IMR-90 (cell line): ENCODE data around the gene EME2. TPM values are rescaled to one million over a fixed set of nuclear protein-coding genes. Genes with fewer than 3 reads are reported as not detected.

ENCODE experiments used
- ATAC-seq: fragments of 200-7000 bp; cut with Tn5 transposase; 2 replicates; pipeline ENCODE4 v1.9.1; 2020; ENCODE audit warnings: low read depth, mild to moderate bottlenecking, moderate library complexity
- BruUV-seq: library from RNA; stranded (reverse); fragments of 400-500 nt; replicated peaks from 2 replicates; lab custom pipeline; 2021; lab: Mats Ljungman, UMichigan
- CTCF ChIA-PET: fragments of 300-600 bp; formaldehyde crosslinking; extraction: SDS; loops from one replicate; lab custom pipeline; 2021; ENCODE audit warnings: antibody characterized with exemption; lab: Yijun Ruan, JAX
- POLR2A ChIA-PET: fragments of 300-600 bp; sonication (Branson Sonifier 250); formaldehyde crosslinking; loops from one replicate; lab custom pipeline; 2022; ENCODE audit warnings: antibody characterized with exemption; ENCODE audit not compliant: unreplicated experiment; lab: Charles Lee
- DNase-seq: peaks from one replicate; pipeline ENCODE4 v3.0.0; 2013
- H2AFZ ChIP-seq: replicated peaks from 2 replicates; pipeline ENCODE3; 2013; ENCODE audit warnings: low read length, mild to moderate bottlenecking; ENCODE audit not compliant: poor library complexity
- H2AK5ac ChIP-seq: 2 replicates; pipeline ENCODE4 v1.6.1; 2013; ENCODE audit warnings: low read depth, low read length, inconsistent platforms
- H2AK9ac ChIP-seq: replicated peaks from 2 replicates; pipeline ENCODE3; 2013; ENCODE audit warnings: mild to moderate bottlenecking, low read depth, low read length, moderate library complexity; ENCODE audit not compliant: poor library complexity
- H2BK120ac ChIP-seq: 2 replicates; pipeline ENCODE4 v1.6.1; 2013; ENCODE audit warnings: low read depth, low read length, inconsistent platforms
- H2BK15ac ChIP-seq: 3 replicates; pipeline ENCODE4 v1.6.1; 2013; ENCODE audit warnings: low read depth, low read length, inconsistent platforms
- H2BK20ac ChIP-seq: 2 replicates; pipeline ENCODE4 v1.6.1; 2013; ENCODE audit warnings: low read depth, mild to moderate bottlenecking, inconsistent platforms, low read length, moderate library complexity
- H2BK5ac ChIP-seq: 2 replicates; pipeline ENCODE4 v1.6.1; 2013; ENCODE audit warnings: mild to moderate bottlenecking, low read depth, low read length, inconsistent platforms; ENCODE audit not compliant: poor library complexity, severe bottlenecking
- H3K14ac ChIP-seq: replicated peaks from 2 replicates; pipeline ENCODE4 v1.6.1; 2013; ENCODE audit warnings: low read depth, low read length, inconsistent platforms
- H3K18ac ChIP-seq: 2 replicates; pipeline ENCODE4 v1.6.1; 2013; ENCODE audit warnings: low read depth, low read length, control low read depth
- H3K23ac ChIP-seq: 2 replicates; pipeline ENCODE4 v1.6.1; 2013; ENCODE audit warnings: low read depth, low read length, inconsistent platforms
- H3K27ac ChIP-seq: 2 replicates; pipeline ENCODE4 v1.5.1; 2013; ENCODE audit warnings: mild to moderate bottlenecking, control low read depth, low read length; ENCODE audit not compliant: insufficient read depth
- H3K27me3 ChIP-seq: 2 replicates; pipeline ENCODE4 v1.6.1; 2013; ENCODE audit warnings: low read length; ENCODE audit not compliant: control insufficient read depth, insufficient read depth
- H3K36me3 ChIP-seq: 2 replicates; pipeline ENCODE4 v1.6.1; 2013; ENCODE audit warnings: low read length, mixed read lengths; ENCODE audit not compliant: control insufficient read depth, insufficient read depth
- H3K4ac ChIP-seq: 2 replicates; pipeline ENCODE4 v1.6.1; 2013; ENCODE audit warnings: low read depth, low read length, inconsistent platforms
- H3K4me1 ChIP-seq: 2 replicates; pipeline ENCODE4 v1.6.1; 2013; ENCODE audit warnings: low read length, mixed read lengths; ENCODE audit not compliant: control insufficient read depth, insufficient read depth
- H3K4me2 ChIP-seq: 2 replicates; pipeline ENCODE4 v1.6.1; 2013; ENCODE audit warnings: low read depth, mild to moderate bottlenecking, control low read depth, low read length, moderate library complexity
- H3K4me3 ChIP-seq: 2 replicates; pipeline ENCODE4 v1.5.1; 2013; ENCODE audit warnings: low read depth, mild to moderate bottlenecking, control low read depth, low read length, moderate library complexity; ENCODE audit not compliant: insufficient read depth
- H3K56ac ChIP-seq: 2 replicates; pipeline ENCODE4 v1.6.1; 2013; ENCODE audit warnings: low read length, inconsistent platforms; ENCODE audit not compliant: insufficient read depth; ENCODE audit errors: extremely low read depth
- H3K79me1 ChIP-seq, 2 experiments: 2 replicates each; pipeline ENCODE4 v1.6.1; 2013; ENCODE audit warnings: low read length in 2 of 2, inconsistent platforms in 1 of 2, low read depth in 1 of 2
- H3K9ac ChIP-seq: 2 replicates; pipeline ENCODE4 v1.6.1; 2013; ENCODE audit warnings: low read depth, low read length, control low read depth
- H3K9me1 ChIP-seq: 2 replicates; pipeline ENCODE4 v1.6.1; 2013; ENCODE audit warnings: low read length, inconsistent platforms; ENCODE audit not compliant: insufficient read depth
- H3K9me3 ChIP-seq: 2 replicates; pipeline ENCODE4 v1.6.1; 2013; ENCODE audit warnings: low read length; ENCODE audit not compliant: control insufficient read depth, insufficient read depth
- H4K20me1 ChIP-seq: 2 replicates; pipeline ENCODE4 v1.6.1; 2013; ENCODE audit warnings: low read length, inconsistent platforms; ENCODE audit not compliant: insufficient read depth
- H4K5ac ChIP-seq: 2 replicates; pipeline ENCODE4 v1.6.1; 2013; ENCODE audit warnings: mild to moderate bottlenecking, low read depth, low read length, control low read depth
- H4K8ac ChIP-seq, 2 experiments: 2 replicates each; pipeline ENCODE4 v1.6.1; 2013; ENCODE audit warnings: low read depth in 2 of 2, low read length in 2 of 2, control low read depth in 1 of 2, inconsistent platforms in 1 of 2
- H4K91ac ChIP-seq: 2 replicates; pipeline ENCODE4 v1.6.1; 2013; ENCODE audit warnings: low read depth, low read length, inconsistent platforms; ENCODE audit not compliant: insufficient read depth
- CHD1 ChIP-seq: IDR thresholded peaks from 2 replicates; pipeline ENCODE4 v1.6.1; 2012; ENCODE audit warnings: low read depth, low read length, improper control_type of control experiment
- MXI1 ChIP-seq: IDR thresholded peaks from 2 replicates; pipeline ENCODE4 v1.6.1; 2012; ENCODE audit warnings: low read depth, mild to moderate bottlenecking, low read length, moderate library complexity, borderline replicate concordance
- NFE2L2 ChIP-seq: fragments of 150-350 bp; IDR thresholded peaks from 2 replicates; pipeline ENCODE4 v1.6.1; 2016; ENCODE audit warnings: low read depth, mild to moderate bottlenecking, low read length
- WGBS, 2 experiments: methylation state at CpG; one replicate each; pipeline versions ENCODE4 v1.1.5 to v1.1.7; 2013; ENCODE audit warnings: missing lambda C conversion rate in 2 of 2; ENCODE audit not compliant: insufficient read length in 1 of 2; ENCODE audit errors: extremely low coverage in 2 of 2; 5-methylcytosine and 5-hydroxymethylcytosine counted together
- dilution Hi-C: fragments of 300-500 bp; cut with HindIII; formaldehyde crosslinking; loops from one replicate; pipeline ENCODE4 v1.14.3; 2018; ENCODE audit warnings: low sequenced_read_pairs; ENCODE audit not compliant: unreplicated experiment
- in situ Hi-C: fragments of 300-500 bp; cut with MboI; formaldehyde crosslinking; loops from 3 replicates; pipeline ENCODE4 v1.14.3; 2019; ENCODE audit warnings: low sequenced_read_pairs, inconsistent platforms, mixed read lengths
- intact Hi-C: fragments of 100-400 bp; cut with micrococcal nuclease; formaldehyde crosslinking; loops from 2 replicates; pipeline ENCODE4 v1.10.0; 2022
- polyA plus RNA-seq, 3 experiments: library from polyadenylated mRNA; depleted of rRNA; stranded (reverse); fragments of >200 nt; gene quantifications; 2 replicates each; pipeline ENCODE4 v1.2.3, GENCODE V29; 2012; ENCODE audit warnings: low replicate concordance in 1 of 3
- total RNA-seq: library from RNA; depleted of rRNA; stranded (reverse); fragments of >200 nt; gene quantifications from 2 replicates; pipeline ENCODE4 v1.2.3, GENCODE V29; 2012
- TF ChIP-seq, protein P1 (sequence below): fragments of 150-350 bp; IDR thresholded peaks from 2 replicates; pipeline ENCODE4 v1.6.1; 2016; ENCODE audit warnings: low read depth, mild to moderate bottlenecking, low read length, moderate library complexity, borderline replicate concordance

Gene EME2
- total and polyA plus RNA-seq, 2 of the 4 experiments (the other 2 are of a cell fraction), result 1.3 to 9.6 TPM

DNA sequence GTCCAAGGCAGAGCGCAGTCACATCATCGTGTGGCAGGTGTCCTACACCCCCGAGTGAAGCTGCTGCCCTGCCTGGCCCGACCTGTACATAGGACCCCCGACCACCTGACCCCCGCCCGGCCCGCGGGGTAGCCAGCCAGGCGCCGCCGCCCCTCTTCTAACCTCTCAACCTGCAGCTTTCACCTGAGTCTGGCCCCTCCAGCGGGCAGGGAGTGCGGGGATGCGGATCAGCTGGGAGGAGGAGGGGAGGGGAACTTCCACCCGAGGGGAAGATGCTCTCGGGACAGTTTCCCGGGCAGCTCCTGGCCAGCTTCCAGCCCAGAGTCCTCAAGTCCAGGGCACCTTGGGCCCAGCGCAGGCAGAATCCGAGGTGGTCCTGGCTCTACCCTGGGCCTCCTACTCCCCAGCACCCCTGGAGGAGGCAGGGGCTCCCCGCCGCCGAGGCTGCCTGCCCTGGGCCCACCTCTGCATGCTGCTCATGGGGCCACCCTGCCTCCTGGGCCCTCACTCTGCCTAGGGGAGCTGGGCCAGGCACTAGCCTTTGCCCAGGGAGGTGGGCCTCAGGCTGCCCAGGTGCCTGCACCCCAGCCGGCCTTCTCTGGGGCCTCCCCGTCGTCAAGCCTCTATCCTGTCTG lies 3.7 kb upstream of the EME2 start:
- WGBS, 2 experiments, result 88% methylated on average over 6 of the region's 26 CpGs; no CpG with 5 or more reads in 1 of the 2 experiments
- CTCF ChIA-PET, result no interaction called here
- no peak for ATAC-seq

More for the DNA sequence above, 3.7 kb upstream of the EME2 start:
- Histone ChIP-seq H3K36me3 (peaks cover 54% of the 10 kb centered on the region), H2BK5ac (no peak overlapping the region), H2AFZ (no peak overlapping the region), H3K56ac (no peak overlapping the region), H3K27ac (no peak overlapping the region), H3K4me1 (peaks cover 5% of the 10 kb centered on the region), H4K5ac (no peak overlapping the region), H4K8ac (no peak overlapping the region), H3K4ac (no peak overlapping the region), H3K9me1 (no peaks in the 10 kb centered on the region), H3K9ac (no peak overlapping the region), H2AK5ac (no peak overlapping the region), H3K4me2 (no peak overlapping the region), H3K27me3 (no peaks in the 10 kb centered on the region), H2AK9ac (no peak overlapping the region), H3K23ac (no peak overlapping the region), H4K20me1 (peaks cover 25% of the 10 kb centered on the region), H3K14ac (no peak overlapping the region), H2BK15ac (no peak overlapping the region), H2BK20ac (no peak overlapping the region), H3K18ac (no peak overlapping the region), H2BK120ac (no peak overlapping the region), H3K79me1 (peaks cover 7 to 32% of the 10 kb centered on the region in 2 experiments; a peak in 3 of 4 replicates), H4K91ac (no peak overlapping the region), H3K9me3 (no peaks in the 10 kb centered on the region), H3K4me3 (no peak overlapping the region)
- POLR2A ChIA-PET, result no interaction called here
- BruUV-seq, result TSS peak; percentile 57
- intact Hi-C loops (no loop called here), in situ Hi-C loops (no loop called here), dilution Hi-C loops (no loop called here)
- no peak for DNase-seq
- TF ChIP-seq, protein P1, sequence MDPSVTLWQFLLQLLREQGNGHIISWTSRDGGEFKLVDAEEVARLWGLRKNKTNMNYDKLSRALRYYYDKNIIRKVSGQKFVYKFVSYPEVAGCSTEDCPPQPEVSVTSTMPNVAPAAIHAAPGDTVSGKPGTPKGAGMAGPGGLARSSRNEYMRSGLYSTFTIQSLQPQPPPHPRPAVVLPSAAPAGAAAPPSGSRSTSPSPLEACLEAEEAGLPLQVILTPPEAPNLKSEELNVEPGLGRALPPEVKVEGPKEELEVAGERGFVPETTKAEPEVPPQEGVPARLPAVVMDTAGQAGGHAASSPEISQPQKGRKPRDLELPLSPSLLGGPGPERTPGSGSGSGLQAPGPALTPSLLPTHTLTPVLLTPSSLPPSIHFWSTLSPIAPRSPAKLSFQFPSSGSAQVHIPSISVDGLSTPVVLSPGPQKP, result no peak
- no peak for TF ChIP-seq NFE2L2
- TF ChIP-seq MXI1, result no peak
- TF ChIP-seq CHD1, result no peak
